Measurements from ENCODE around the gene TLCD3A. TPM values are rescaled to one million over a fixed set of nuclear protein-coding genes. Genes with fewer than 3 reads are reported as not detected.

The TLCD3A gene
- total and polyA plus RNA-seq, 2 of the 4 experiments (the other 2 are of a cell fraction) = 15.2 to 35.0 TPM

GRCh38 chr17:733743-734142, 1.3 kb downstream of the TLCD3A start:
- WGBS, 2 experiments (ENCODE audit: extremely low coverage in 2 of 2, insufficient read length in 1 of 2) = 38% methylated on average over 2 of the region's 10 CpGs; no CpG with 5 or more reads in 1 of the 2 experiments
- no peak overlapping the region for H2BK20ac ChIP-seq (ENCODE audit: low read depth, low read length)
- H3K9me1 ChIP-seq (ENCODE audit: insufficient read depth, low read length) = peaks cover 8% of the 10 kb centered on the region
- intact Hi-C loops (cut with micrococcal nuclease) (loop anchor here (5.0 kb wide), 1 partner anchor 249 kb away; no protein-coding TSS in a partner anchor), in situ Hi-C loops (cut with MboI; ENCODE audit: low sequenced_read_pairs) (no loop called here), dilution Hi-C loops (cut with HindIII; ENCODE audit: low sequenced_read_pairs, unreplicated experiment) (no loop called here)
- peaks cover 10% of the 10 kb centered on the region for H3K4me1 ChIP-seq (ENCODE audit: control insufficient read depth, insufficient read depth, low read length)
- H3K79me1 ChIP-seq (ENCODE audit: low read depth in 1 of 2, low read length in 2 of 2) = peaks cover 33 to 66% of the 10 kb centered on the region in 2 experiments
- H2BK15ac ChIP-seq (ENCODE audit: low read depth, low read length) = no peak overlapping the region
- peak overlapping the region in 1 of 2 experiments; percentile 63; a peak in 2 of 4 replicates for H4K8ac ChIP-seq (ENCODE audit: low read depth in 2 of 2, low read length in 2 of 2)
- TF ChIP-seq FOS (IDR thresholded peaks at IDR 0.05; ENCODE audit: low read depth, low read length) = no peak
- no peak for TF ChIP-seq MAFK (IDR thresholded peaks at IDR 0.05; ENCODE audit: low read depth, low read length)
- TF ChIP-seq CTCF (conservative IDR thresholded peaks at IDR 0.05; ENCODE audit: low read depth, low read length) = no peak
- no peak for TF ChIP-seq RFX5 (IDR thresholded peaks at IDR 0.05; ENCODE audit: low read depth, low read length)
- TF ChIP-seq MAZ (IDR thresholded peaks at IDR 0.05; ENCODE audit: borderline replicate concordance, low read depth, low read length) = no peak
- TF ChIP-seq POLR2A (IDR thresholded peaks at IDR 0.05; ENCODE audit: low read depth, low read length) = no peak
- no peak for TF ChIP-seq USF2 (IDR thresholded peaks at IDR 0.05; ENCODE audit: low read depth, low read length)
- TF ChIP-seq SMC3 (IDR thresholded peaks at IDR 0.05; ENCODE audit: low read depth, low read length) = no peak
- no peak for TF ChIP-seq ELK1 (IDR thresholded peaks at IDR 0.05; ENCODE audit: borderline replicate concordance, low read depth, low read length)
- no peak overlapping the region for H2AFZ ChIP-seq (replicated peaks; ENCODE audit: low read length, poor library complexity)
- H3K36me3 ChIP-seq (ENCODE audit: control insufficient read depth, insufficient read depth, low read length) = peaks cover 11% of the 10 kb centered on the region
- H4K20me1 ChIP-seq (ENCODE audit: insufficient read depth, low read length) = peaks cover 4% of the 10 kb centered on the region; the same call in 1 of the 2 replicates
- H2AK5ac ChIP-seq (ENCODE audit: low read depth, low read length) = no peak overlapping the region; the same call in 1 of the 2 replicates
- no peak overlapping the region; the same call in 1 of the 2 replicates for H3K27ac ChIP-seq (ENCODE audit: insufficient read depth, low read length)
- H3K9me3 ChIP-seq (ENCODE audit: control insufficient read depth, insufficient read depth, low read length) = no peaks in the 10 kb centered on the region
- peak overlapping the region; percentile 55; the same call in 1 of the 2 replicates for H3K4me3 ChIP-seq (ENCODE audit: insufficient read depth, low read depth, low read length)
- H3K18ac ChIP-seq (ENCODE audit: low read depth, low read length) = no peak overlapping the region
- BruUV-seq (replicated peaks) = TSS peak; percentile 28
- H2AK9ac ChIP-seq (replicated peaks; ENCODE audit: low read depth, low read length, poor library complexity) = no peak overlapping the region
- no peak overlapping the region for H4K91ac ChIP-seq (ENCODE audit: insufficient read depth, low read depth, low read length)
- peak overlapping the region; percentile 79 for H3K4me2 ChIP-seq (ENCODE audit: low read depth, low read length)
- POLR2A ChIA-PET (ENCODE audit: unreplicated experiment) = no interaction called here
- H3K9ac ChIP-seq (ENCODE audit: low read depth, low read length) = peak overlapping the region; percentile 26
- no peak for ATAC-seq (ENCODE audit: low read depth)
- H2BK120ac ChIP-seq (ENCODE audit: low read depth, low read length) = no peak overlapping the region
- H4K5ac ChIP-seq (ENCODE audit: low read depth, low read length) = 0 out of 2 replicates have a peak overlapping the region, but pooled peaks have one; percentile 38
- no peak overlapping the region; the same call in 1 of the 2 replicates for H3K56ac ChIP-seq (ENCODE audit: extremely low read depth, insufficient read depth, low read length)
- H3K27me3 ChIP-seq (ENCODE audit: control insufficient read depth, insufficient read depth, low read length) = no peaks in the 10 kb centered on the region
- no peak for DNase-seq
- H2BK5ac ChIP-seq (ENCODE audit: low read depth, low read length, poor library complexity, severe bottlenecking) = no peak overlapping the region
- peak overlapping the region; percentile 13; the same call in 1 of the 2 replicates for H3K23ac ChIP-seq (ENCODE audit: low read depth, low read length)
- CTCF ChIA-PET = no interaction called here
- no peak overlapping the region for H3K14ac ChIP-seq (replicated peaks; ENCODE audit: low read depth, low read length)
- H3K4ac ChIP-seq (ENCODE audit: low read depth, low read length) = peak overlapping the region; percentile 1; the same call in 1 of the 2 replicates
